Upper lobe of left lung (tissue), 6 donors: ENCODE data around the gene RYR1. TPM values are rescaled to one million over a fixed set of nuclear protein-coding genes. Genes with fewer than 3 reads are reported as not detected.

ENCODE experiments used
- ATAC-seq, 2 donors: fragments of 200-7000 bp; cut with Tn5 transposase; one replicate each; pipeline ENCODE4 v1.9.1; 2022; ENCODE audit warnings: mild to moderate bottlenecking in 2 of 2, moderate library complexity in 2 of 2; ENCODE audit not compliant: low FRiP score in 2 of 2
- DNase-seq, 2 donors: peaks; one replicate each; pipeline ENCODE4 v3.0.0-alpha.2; 2019 to 2020
- H3K27ac ChIP-seq, 4 donors: fragments of 200-600 bp; sonication (generic); one replicate each; pipeline ENCODE4 v1.5.1; 2016 to 2019
- H3K27me3 ChIP-seq, 4 donors: fragments of 200-600 bp; sonication (generic); one replicate each; pipeline ENCODE4 v1.5.1; 2017 to 2019
- H3K36me3 ChIP-seq, 4 donors: fragments of 200-600 bp; sonication (generic); one replicate each; pipeline ENCODE4 v1.5.1; 2016 to 2019
- H3K4me1 ChIP-seq, 4 donors: fragments of 200-600 bp; sonication (generic); one replicate each; pipeline ENCODE4 v1.5.1; 2018 to 2019
- H3K4me3 ChIP-seq, 4 donors: fragments of 200-600 bp; sonication (generic); one replicate each; pipeline ENCODE4 v1.5.1; 2017 to 2019; ENCODE audit warnings: mild to moderate bottlenecking in 2 of 4, moderate library complexity in 1 of 4
- H3K9me3 ChIP-seq, 4 donors: fragments of 200-600 bp; sonication (generic); one replicate each; pipeline ENCODE4 v1.5.1; 2018 to 2019
- EP300 ChIP-seq, 4 donors: sonication (generic); formaldehyde crosslinking; IDR thresholded peaks; one replicate each; pipeline ENCODE4 v1.5.1; 2017; ENCODE audit warnings: antibody characterized with exemption in 4 of 4, control low read depth in 2 of 4
- POLR2A ChIP-seq, 4 donors: fragments of 450-650 bp; IDR thresholded peaks; one replicate each; pipeline ENCODE4 v1.5.1; 2016 to 2017; ENCODE audit warnings: antibody characterized with exemption in 4 of 4, mild to moderate bottlenecking in 2 of 4
- POLR2AphosphoS5 ChIP-seq, 2 donors: sonication (generic); formaldehyde crosslinking; IDR thresholded peaks; one replicate each; pipeline ENCODE4 v1.5.1; 2017; ENCODE audit warnings: antibody characterized with exemption in 2 of 2
- WGBS, 2 donors: methylation state at CpG; one replicate each; pipeline ENCODE4 v1.1.5; 2017 to 2018; 5-methylcytosine and 5-hydroxymethylcytosine counted together
- total RNA-seq, 6 donors: library from RNA; depleted of rRNA in 4 of 6; stranded (reverse); fragments of >200 nt in 4 of 6; gene quantifications; one replicate each; pipeline versions ENCODE4 v1.1.0 to v1.2.1, GENCODE V29; 2016 to 2021
- TF ChIP-seq, protein P1 (sequence below), 6 experiments: fragments of 450-650 bp in 4 of 6; fragments of 200-600 bp in 2 of 6; sonication (generic) in 2 of 6; IDR thresholded peaks; one replicate each; pipeline ENCODE4 v1.5.1; 2016 to 2019; ENCODE audit warnings: antibody characterized with exemption in 6 of 6
- donor health status: DM: no; HTN: no; CAD: no; lungs with moderate emphysema.
- donor health status: DM: no; HTN: yes; CAD: no; lungs with severe emphysema.

RYR1 gene
- total RNA-seq, 6 donors from 2014 or later: 1.1 to 22.0 (median 5.5) TPM

DNA sequence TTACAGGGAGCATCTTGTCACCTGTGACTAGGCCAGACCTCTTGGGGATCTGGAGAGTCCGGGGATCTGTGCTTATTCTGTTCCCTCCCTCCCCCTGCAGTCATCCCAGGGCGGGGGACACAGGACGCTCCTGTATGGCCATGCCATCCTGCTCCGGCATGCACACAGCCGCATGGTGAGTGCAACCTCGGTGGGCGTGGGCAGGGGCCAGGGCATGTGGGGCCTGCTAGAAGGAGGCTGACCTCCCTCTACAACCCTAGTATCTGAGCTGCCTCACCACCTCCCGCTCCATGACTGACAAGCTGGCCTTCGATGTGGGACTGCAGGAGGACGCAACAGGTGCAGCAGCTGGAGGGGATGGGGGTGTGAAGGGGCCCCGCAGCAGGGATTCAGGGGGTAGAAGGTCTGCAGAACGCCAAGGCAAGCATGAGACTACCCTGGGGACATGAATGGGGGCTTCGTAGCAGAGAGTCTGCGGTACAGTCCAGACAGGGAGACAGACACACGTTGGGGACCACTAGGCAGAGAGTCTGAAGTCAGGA lies 10.0 kb downstream of the RYR1 start:
- Histone ChIP-seq H3K4me3 (no peak overlapping the region), H3K27ac (no peak overlapping the region), H3K9me3 (no peaks in the 10 kb centered on the region), H3K27me3 (no peaks in the 10 kb centered on the region), H3K4me1 (no peaks in the 10 kb centered on the region), H3K36me3 (no peaks in the 10 kb centered on the region)
- 90 to 95% methylated on average over 14 to 15 of the region's 15 CpGs for WGBS, 2 donors
- DNase-seq (peak in 1 of 2 donors; percentile 63), ATAC-seq (no peak)
- TF ChIP-seq EP300 (IDR thresholded peaks at IDR 0.05) (no peak), POLR2AphosphoS5 (IDR thresholded peaks at IDR 0.05) (no peak), POLR2A (IDR thresholded peaks at IDR 0.05) (no peak)
- TF ChIP-seq, protein P1, sequence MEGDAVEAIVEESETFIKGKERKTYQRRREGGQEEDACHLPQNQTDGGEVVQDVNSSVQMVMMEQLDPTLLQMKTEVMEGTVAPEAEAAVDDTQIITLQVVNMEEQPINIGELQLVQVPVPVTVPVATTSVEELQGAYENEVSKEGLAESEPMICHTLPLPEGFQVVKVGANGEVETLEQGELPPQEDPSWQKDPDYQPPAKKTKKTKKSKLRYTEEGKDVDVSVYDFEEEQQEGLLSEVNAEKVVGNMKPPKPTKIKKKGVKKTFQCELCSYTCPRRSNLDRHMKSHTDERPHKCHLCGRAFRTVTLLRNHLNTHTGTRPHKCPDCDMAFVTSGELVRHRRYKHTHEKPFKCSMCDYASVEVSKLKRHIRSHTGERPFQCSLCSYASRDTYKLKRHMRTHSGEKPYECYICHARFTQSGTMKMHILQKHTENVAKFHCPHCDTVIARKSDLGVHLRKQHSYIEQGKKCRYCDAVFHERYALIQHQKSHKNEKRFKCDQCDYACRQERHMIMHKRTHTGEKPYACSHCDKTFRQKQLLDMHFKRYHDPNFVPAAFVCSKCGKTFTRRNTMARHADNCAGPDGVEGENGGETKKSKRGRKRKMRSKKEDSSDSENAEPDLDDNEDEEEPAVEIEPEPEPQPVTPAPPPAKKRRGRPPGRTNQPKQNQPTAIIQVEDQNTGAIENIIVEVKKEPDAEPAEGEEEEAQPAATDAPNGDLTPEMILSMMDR (IDR thresholded peaks at IDR 0.05): no peak

DNA sequence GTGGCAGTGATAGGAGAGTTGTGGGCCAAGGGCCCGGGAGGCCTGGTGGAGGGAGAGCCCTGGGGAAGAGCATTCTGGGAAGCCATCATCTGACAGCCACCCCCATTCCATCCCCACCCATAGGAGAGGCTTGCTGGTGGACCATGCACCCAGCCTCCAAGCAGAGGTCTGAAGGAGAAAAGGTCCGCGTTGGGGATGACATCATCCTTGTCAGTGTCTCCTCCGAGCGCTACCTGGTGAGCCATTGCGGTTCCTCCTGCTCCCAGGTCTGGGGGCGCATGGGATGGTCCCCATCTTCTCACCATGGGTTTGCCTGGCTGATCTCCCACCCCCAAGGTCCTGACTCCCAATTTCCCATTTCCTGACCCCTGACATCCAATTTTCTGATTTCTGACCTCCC lies 10.5 kb downstream of the RYR1 start:
- ATAC-seq: no peak

DNA sequence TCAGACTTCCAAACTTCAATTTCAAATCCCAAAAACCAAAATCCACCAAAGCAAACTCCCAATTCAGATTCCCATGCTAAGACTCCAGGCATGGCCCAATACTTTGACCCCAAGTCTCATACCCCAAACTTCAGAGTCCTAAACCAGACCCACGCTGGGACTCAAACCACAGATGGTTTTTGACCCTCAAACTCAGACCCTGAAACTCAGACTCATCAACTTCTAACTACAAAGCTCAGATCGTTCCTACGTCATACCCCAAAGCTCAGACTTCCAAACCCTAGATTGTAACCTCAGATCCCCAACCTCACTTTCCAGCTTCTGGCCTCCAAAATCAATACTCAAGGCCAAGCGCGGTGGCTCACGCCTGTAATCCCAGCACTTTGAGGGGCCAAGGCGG lies 11.9 kb downstream of the RYR1 start:
- TF ChIP-seq, protein P1 (IDR thresholded peaks at IDR 0.05): no peak
- ATAC-seq (no peak), DNase-seq (no peak)
- Histone ChIP-seq H3K9me3 (no peaks in the 10 kb centered on the region), H3K4me1 (no peaks in the 10 kb centered on the region), H3K36me3 (no peaks in the 10 kb centered on the region), H3K4me3 (no peak overlapping the region), H3K27ac (no peak overlapping the region), H3K27me3 (no peaks in the 10 kb centered on the region)
- 94 to 96% methylated on average over 7 of the region's 7 CpGs for WGBS, 2 donors

More for the DNA sequence above, 10.5 kb downstream of the RYR1 start:
- Histone ChIP-seq H3K36me3 (no peaks in the 10 kb centered on the region), H3K27ac (no peak overlapping the region), H3K27me3 (no peaks in the 10 kb centered on the region), H3K4me1 (no peaks in the 10 kb centered on the region), H3K9me3 (no peaks in the 10 kb centered on the region), H3K4me3 (no peak overlapping the region)
- no peak for DNase-seq
- WGBS, 2 donors: 82 to 85% methylated on average over 5 to 7 of the region's 7 CpGs
- TF ChIP-seq, protein P1 (IDR thresholded peaks at IDR 0.05): no peak
- no peak for TF ChIP-seq POLR2A (IDR thresholded peaks at IDR 0.05)
- TF ChIP-seq POLR2AphosphoS5 (IDR thresholded peaks at IDR 0.05): no peak
- TF ChIP-seq EP300 (IDR thresholded peaks at IDR 0.05): no peak

DNA sequence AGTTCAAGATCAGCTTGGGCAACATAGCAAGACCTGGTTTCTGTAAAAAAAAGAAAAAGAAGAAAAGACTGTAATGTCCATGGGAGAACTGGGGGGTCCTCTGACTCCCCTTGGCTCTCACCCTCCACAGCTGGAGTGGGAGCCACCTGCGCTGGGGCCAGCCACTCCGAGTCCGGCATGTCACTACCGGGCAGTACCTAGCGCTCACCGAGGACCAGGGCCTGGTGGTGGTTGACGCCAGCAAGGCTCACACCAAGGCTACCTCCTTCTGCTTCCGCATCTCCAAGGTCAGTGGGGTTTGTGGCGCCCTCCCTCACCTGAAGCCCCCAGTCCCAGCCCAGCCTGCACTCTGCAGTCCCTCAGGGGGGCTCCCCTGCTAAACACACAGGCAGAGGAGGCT lies 14.7 kb downstream of the RYR1 start:
- peak in 1 of 2 donors; percentile 45 for DNase-seq

DNA sequence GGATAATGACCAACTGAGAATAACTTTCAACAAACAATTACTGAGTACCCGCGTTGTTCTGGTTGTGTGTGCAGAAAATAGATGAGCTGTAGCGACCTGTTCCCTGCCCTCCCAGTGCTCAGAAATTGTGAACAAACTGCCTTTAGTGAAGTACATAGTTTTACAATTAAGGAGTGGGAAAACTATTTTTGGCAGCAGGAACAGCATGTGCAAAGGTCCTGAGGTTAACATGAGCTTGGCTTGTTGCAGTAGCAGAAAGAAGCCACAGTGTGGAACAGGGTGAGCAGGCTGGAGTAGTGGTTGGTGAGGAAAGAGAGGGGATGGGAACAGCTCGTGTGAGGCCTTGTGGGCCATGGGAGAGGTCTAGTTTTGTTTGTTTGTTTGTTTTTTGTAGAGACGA lies 16.0 kb downstream of the RYR1 start:
- Histone ChIP-seq H3K36me3 (no peaks in the 10 kb centered on the region), H3K27me3 (no peaks in the 10 kb centered on the region), H3K9me3 (no peaks in the 10 kb centered on the region), H3K27ac (no peak overlapping the region), H3K4me3 (no peak overlapping the region), H3K4me1 (no peaks in the 10 kb centered on the region)
- TF ChIP-seq POLR2A (IDR thresholded peaks at IDR 0.05) (no peak), EP300 (IDR thresholded peaks at IDR 0.05) (no peak), POLR2AphosphoS5 (IDR thresholded peaks at IDR 0.05) (no peak)
- TF ChIP-seq, protein P1 (IDR thresholded peaks at IDR 0.05): no peak
- no peak for DNase-seq
- 75 to 80% methylated on average over 5 of the region's 5 CpGs for WGBS, 2 donors
- no peak for ATAC-seq

More for the DNA sequence above, 14.7 kb downstream of the RYR1 start:
- TF ChIP-seq EP300 (IDR thresholded peaks at IDR 0.05) (no peak), POLR2A (IDR thresholded peaks at IDR 0.05) (no peak), POLR2AphosphoS5 (IDR thresholded peaks at IDR 0.05) (no peak)
- TF ChIP-seq, protein P1 (IDR thresholded peaks at IDR 0.05): no peak
- no peak for ATAC-seq
- Histone ChIP-seq H3K36me3 (no peaks in the 10 kb centered on the region), H3K27ac (no peak overlapping the region), H3K4me1 (no peaks in the 10 kb centered on the region), H3K4me3 (no peak overlapping the region), H3K27me3 (no peaks in the 10 kb centered on the region), H3K9me3 (no peaks in the 10 kb centered on the region)
- WGBS, 2 donors: 90% methylated on average over 5 to 9 of the region's 9 CpGs
